C4-2B (cell line): Measurements from ENCODE around the gene COX5A.

Experiments used
- CTCF ChIP-seq: fragments of 450-650 bp; conservative IDR thresholded peaks from 2 replicates; pipeline ENCODE4 v1.5.1; 2017; ENCODE audit warnings: mild to moderate bottlenecking
- ZFX ChIP-seq: fragments of 450-650 bp; IDR thresholded peaks from 2 replicates; pipeline ENCODE4 v1.6.1; 2017

- TF ChIP-seq CTCF (no peak), ZFX (no peak)
These were observed 26.9 kb upstream of the COX5A start for GRCh38 chr15:74964794-74965193.
